CD14-positive monocyte (primary cell): ENCODE results near the gene PSORS1C1. TPM values are rescaled to one million over a fixed set of nuclear protein-coding genes. Genes with fewer than 3 reads are reported as not detected.
A peak's percentile ranks its signal among the peaks of the same experiment; 100 is the strongest.
"Not testable (repeated sequence)": the region's sequence is repeated elsewhere in the genome, so short reads cannot be mapped to it uniquely, and the experiment has no call there.

ENCODE experiments used
- DNase-seq, 3 donors: peaks; one replicate each; pipeline ENCODE4 v3.0.0-alpha.2; 2011 to 2022
- H2AFZ ChIP-seq: 2 replicates; pipeline ENCODE4 v1.6.0; 2012; ENCODE audit warnings: mild to moderate bottlenecking, low read depth, low read length, inconsistent platforms; ENCODE audit not compliant: insufficient read depth, poor library complexity, severe bottlenecking
- H3K27ac ChIP-seq, 2 donors: 1 replicate in 1 of 2; 2 replicates in 1 of 2; pipeline ENCODE4 v1.5.1; 2012 to 2013; ENCODE audit warnings: low read length in 2 of 2, control low read depth in 1 of 2, inconsistent platforms in 1 of 2, low read depth in 1 of 2, mild to moderate bottlenecking in 1 of 2
- H3K27me3 ChIP-seq, 2 donors: one replicate each; pipeline versions ENCODE4 v1.6.0 to v1.6.1; 2011 to 2013; ENCODE audit warnings: low read length in 2 of 2; ENCODE audit not compliant: control insufficient read depth in 2 of 2, insufficient read depth in 2 of 2
- H3K36me3 ChIP-seq, 2 donors: replicated peaks in 1 of 2; 1 replicate in 1 of 2; 2 replicates in 1 of 2; pipeline versions ENCODE4 v1.5.1 to v1.6.1; 2012 to 2013; ENCODE audit warnings: low read length in 2 of 2, control low read depth in 1 of 2, inconsistent platforms in 1 of 2, mild to moderate bottlenecking in 1 of 2; ENCODE audit not compliant: insufficient read depth in 2 of 2, control insufficient read depth in 1 of 2
- H3K4me1 ChIP-seq, 2 donors: 1 replicate in 1 of 2; 2 replicates in 1 of 2; pipeline versions ENCODE4 v1.5.1 to v1.6.1; 2012 to 2013; ENCODE audit warnings: low read length in 2 of 2, control low read depth in 1 of 2, inconsistent platforms in 1 of 2, mild to moderate bottlenecking in 1 of 2, moderate library complexity in 1 of 2; ENCODE audit not compliant: insufficient read depth in 2 of 2, control insufficient read depth in 1 of 2
- H3K4me2 ChIP-seq: replicated peaks from 2 replicates; pipeline ENCODE3; 2012; ENCODE audit warnings: low read length, moderate library complexity, mild to moderate bottlenecking; ENCODE audit not compliant: poor library complexity, severe bottlenecking; ENCODE audit errors: extremely low read depth
- H3K4me3 ChIP-seq, 3 experiments: fragments of 200-600 bp in 1 of 3; sonication (generic) in 1 of 3; replicated peaks in 1 of 3; 1 replicate in 2 of 3; 2 replicates in 1 of 3; pipeline ENCODE4 v1.5.1; 2011 to 2013; ENCODE audit warnings: low read length in 3 of 3, mild to moderate bottlenecking in 3 of 3, control low read depth in 2 of 3, low read depth in 2 of 3, inconsistent platforms in 1 of 3, moderate library complexity in 1 of 3
- H3K79me2 ChIP-seq: 2 replicates; pipeline ENCODE4 v1.6.0; 2012; ENCODE audit warnings: mild to moderate bottlenecking, control low read depth, inconsistent platforms, low read length, moderate library complexity; ENCODE audit not compliant: insufficient read depth
- H3K9ac ChIP-seq: 2 replicates; pipeline ENCODE4 v1.6.0; 2017; ENCODE audit warnings: low read length, mild to moderate bottlenecking; ENCODE audit not compliant: insufficient read depth, poor library complexity, severe bottlenecking
- H3K9me3 ChIP-seq, 2 donors: replicated peaks in 1 of 2; 1 replicate in 1 of 2; 2 replicates in 1 of 2; pipeline versions ENCODE4 v1.5.1 to v1.6.1; 2012 to 2013; ENCODE audit warnings: low read length in 2 of 2, control low read depth in 1 of 2; ENCODE audit not compliant: control insufficient read depth in 1 of 2, insufficient read depth in 1 of 2
- H4K20me1 ChIP-seq: 2 replicates; pipeline ENCODE4 v1.6.0; 2012; ENCODE audit warnings: mild to moderate bottlenecking, low read length, control low read depth, moderate library complexity; ENCODE audit not compliant: insufficient read depth
- H3K27ac Mint-ChIP-seq, 7 donors: one replicate each; pipeline ENCODE4 v1.8.0; 2020; ENCODE audit warnings: mild to moderate bottlenecking in 7 of 7, mixed read lengths in 7 of 7, moderate library complexity in 6 of 7, inconsistent platforms in 2 of 7
- H3K27me3 Mint-ChIP-seq, 3 donors: one replicate each; pipeline ENCODE4 v1.8.0; 2021 to 2022; ENCODE audit warnings: low read depth in 3 of 3, mild to moderate bottlenecking in 3 of 3, mixed read lengths in 3 of 3, moderate library complexity in 3 of 3, inconsistent platforms in 1 of 3
- H3K36me3 Mint-ChIP-seq, 2 donors: one replicate each; pipeline ENCODE4 v1.8.0; 2020; ENCODE audit warnings: mixed read lengths in 2 of 2, inconsistent platforms in 1 of 2, mild to moderate bottlenecking in 1 of 2
- H3K4me1 Mint-ChIP-seq: one replicate; pipeline ENCODE4 v1.8.0; 2020; ENCODE audit warnings: mild to moderate bottlenecking, mixed read lengths
- H3K4me3 Mint-ChIP-seq, 2 donors: one replicate each; pipeline ENCODE4 v1.8.0; 2020; ENCODE audit warnings: mild to moderate bottlenecking in 2 of 2, mixed read lengths in 2 of 2, moderate library complexity in 1 of 2
- H3K9me3 Mint-ChIP-seq, 7 donors: one replicate each; pipeline ENCODE4 v1.8.0; 2020 to 2022; ENCODE audit warnings: mixed read lengths in 7 of 7, mild to moderate bottlenecking in 6 of 7, moderate library complexity in 6 of 7, inconsistent platforms in 2 of 7
- CTCF ChIP-seq: fragments of 200-600 bp; IDR thresholded peaks from one replicate; pipeline ENCODE4 v1.8.0; 2022; ENCODE audit warnings: antibody characterized with exemption, mild to moderate bottlenecking
- WGBS: methylation state at CpG from one replicate; pipeline ENCODE4 v1.1.5; 2013; ENCODE audit warnings: missing lambda C conversion rate; ENCODE audit not compliant: insufficient coverage; 5-methylcytosine and 5-hydroxymethylcytosine counted together
- intact Hi-C, 2 donors: fragments of 100-400 bp; cut with micrococcal nuclease; formaldehyde crosslinking; loops; one replicate each; pipeline versions ENCODE4 v1.15.0 to v1.15.1; 2023
- polyA plus RNA-seq, 3 donors: library from polyadenylated mRNA; depleted of rRNA in 1 of 3; unstranded in 2 of 3; stranded (reverse) in 1 of 3; fragments of 300-500 nt in 2 of 3; fragments of >200 nt in 1 of 3; fragmentation: Illumina TruSeq in 2 of 3; gene quantifications; 1 replicate in 2 of 3; 2 replicates in 1 of 3; pipeline ENCODE4 v1.2.3, GENCODE V29; 2012 to 2021

Gene PSORS1C1
- polyA plus RNA-seq, 3 donors: not detected

- no peak for DNase-seq
- Histone ChIP-seq H3K4me1 (peaks cover 0 to 3% of the 10 kb centered on the region in 2 donors), H3K27ac (no peak overlapping the region), H3K4me3 (no peak overlapping the region), H3K36me3 (no peaks in the 10 kb centered on the region), H3K9ac (no peak overlapping the region), H4K20me1 (no peaks in the 10 kb centered on the region), H3K4me2 (no peak overlapping the region), H3K79me2 (no peaks in the 10 kb centered on the region), H2AFZ (peak overlapping the region; percentile 56), H3K27me3 (no peaks in the 10 kb centered on the region), H3K9me3 (no peaks in the 10 kb centered on the region)
- Mint-ChIP-seq H3K4me1 (peaks cover 7% of the 10 kb centered on the region), H3K36me3 (no peaks in the 10 kb centered on the region), H3K27ac (peak overlapping the region in 3 of 7 donors; percentile 6 to 77 (median 13)), H3K9me3 (peaks cover 0 to 1% (median 0%) of the 10 kb centered on the region in 7 donors), H3K4me3 (no peak overlapping the region), H3K27me3 (no peaks in the 10 kb centered on the region)
- WGBS: 94% methylated on average over 16 of the region's 24 CpGs
- TF ChIP-seq CTCF: no peak
- intact Hi-C loops: no loop called here
Observed at GRCh38 chr6:31186052-31186734, 71.6 kb downstream of the PSORS1C1 start.

- peaks cover 7% of the 10 kb centered on the region for H3K4me1 Mint-ChIP-seq
- intact Hi-C loops: no loop called here
- peaks cover 0 to 1% (median 0%) of the 10 kb centered on the region in 7 donors for H3K9me3 Mint-ChIP-seq
- H3K36me3 Mint-ChIP-seq: no peaks in the 10 kb centered on the region
- peaks cover 0 to 2% (median 0%) of the 10 kb centered on the region in 3 donors for H3K27me3 Mint-ChIP-seq
- no peak overlapping the region for H3K27ac ChIP-seq
- no peak for DNase-seq
- H3K4me2 ChIP-seq: no peak overlapping the region
- H3K4me3 ChIP-seq: no peak overlapping the region
- H2AFZ ChIP-seq: no peak overlapping the region
- no peak overlapping the region for H3K4me3 Mint-ChIP-seq
- no peaks in the 10 kb centered on the region for H3K36me3 ChIP-seq
- H3K27ac Mint-ChIP-seq: no peak overlapping the region
- no peaks in the 10 kb centered on the region for H3K27me3 ChIP-seq
- H3K79me2 ChIP-seq: no peaks in the 10 kb centered on the region
- peaks cover 0 to 3% of the 10 kb centered on the region in 2 donors for H3K4me1 ChIP-seq
- no peak for TF ChIP-seq CTCF
- H3K9me3 ChIP-seq: no peaks in the 10 kb centered on the region
- H4K20me1 ChIP-seq: no peaks in the 10 kb centered on the region
- WGBS: 94% methylated on average over 2 of the region's 5 CpGs
- H3K9ac ChIP-seq: no peak overlapping the region
Observed at GRCh38 chr6:31187780-31188194, 73.2 kb downstream of the PSORS1C1 start.

GRCh38 chr6:31189223-31189622, 74.6 kb downstream of the PSORS1C1 start:
- intact Hi-C loops, H3K27me3 Mint-ChIP-seq, H3K9ac ChIP-seq, H3K36me3 ChIP-seq, H3K36me3 Mint-ChIP-seq, H3K9me3 Mint-ChIP-seq, H3K4me3 ChIP-seq, H3K79me2 ChIP-seq, H3K27ac ChIP-seq, H3K9me3 ChIP-seq, H3K4me3 Mint-ChIP-seq, DNase-seq, H3K4me1 ChIP-seq, H3K27me3 ChIP-seq, H2AFZ ChIP-seq, H3K4me2 ChIP-seq, H3K4me1 Mint-ChIP-seq, H4K20me1 ChIP-seq, H3K27ac Mint-ChIP-seq: not testable (repeated sequence)
- WGBS: no CpG with 5 or more reads among the region's 3 CpGs
